Measurements from ENCODE around the gene NOC3L.

The NOC3L gene

DNA sequence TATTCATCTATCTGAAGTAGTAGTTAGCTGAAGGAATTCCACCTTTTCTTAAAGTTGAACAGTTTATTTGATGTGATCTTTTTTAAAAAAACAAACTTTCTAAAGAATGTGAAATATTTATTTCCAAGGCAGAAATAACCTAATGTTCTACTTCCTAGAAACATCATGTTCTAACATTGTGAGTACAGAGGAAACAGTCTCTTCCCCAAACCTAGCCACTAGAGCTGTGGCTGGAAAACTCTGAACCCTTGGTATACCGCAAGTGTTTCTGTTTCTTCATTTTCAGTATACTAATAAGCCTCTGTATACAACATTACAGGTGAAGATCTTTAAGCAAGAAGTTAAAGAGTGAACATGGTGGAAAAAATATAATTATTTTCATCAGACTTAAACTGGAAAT lies 35.1 kb downstream of the NOC3L start:
- Histone ChIP-seq H3K36me3 (ENCODE audit: insufficient read depth, low read length) (peaks cover 17% of the 10 kb centered on the region), H3K27ac (no peak overlapping the region), H3K9me3 (ENCODE audit: low read depth, low read length) (no peaks in the 10 kb centered on the region), H3K9ac (ENCODE audit: insufficient read length) (no peak overlapping the region), H3K4me3 (no peak overlapping the region)
- TF ChIP-seq POLR2AphosphoS5 (IDR thresholded peaks at IDR 0.05; ENCODE audit: borderline replicate concordance, low read depth, low read length) (no peak), FOXP2 (optimal IDR thresholded peaks at IDR 0.05; ENCODE audit: control extremely low read depth, extremely low read length, insufficient read depth) (no peak), EZH2 (IDR thresholded peaks at IDR 0.05) (no peak)
- no peak for DNase-seq (ENCODE audit: low read depth, low spot score)

- Histone ChIP-seq H3K4me3 (no peak overlapping the region), H3K27ac (no peak overlapping the region), H3K9ac (ENCODE audit: insufficient read length) (no peak overlapping the region), H3K36me3 (ENCODE audit: insufficient read depth, low read length) (no peaks in the 10 kb centered on the region; the same call in 1 of the 2 replicates), H3K9me3 (ENCODE audit: low read depth, low read length) (no peaks in the 10 kb centered on the region)
- no peak for TF ChIP-seq FOXP2 (optimal IDR thresholded peaks at IDR 0.05; ENCODE audit: control extremely low read depth, extremely low read length, insufficient read depth)
- no peak for TF ChIP-seq POLR2AphosphoS5 (IDR thresholded peaks at IDR 0.05; ENCODE audit: borderline replicate concordance, low read depth, low read length)
- no peak for TF ChIP-seq EZH2 (IDR thresholded peaks at IDR 0.05)
- DNase-seq (ENCODE audit: low read depth, low spot score) = no peak
These were observed 38.0 kb downstream of the NOC3L start for GRCh38 chr10:94324609-94325233.

DNA sequence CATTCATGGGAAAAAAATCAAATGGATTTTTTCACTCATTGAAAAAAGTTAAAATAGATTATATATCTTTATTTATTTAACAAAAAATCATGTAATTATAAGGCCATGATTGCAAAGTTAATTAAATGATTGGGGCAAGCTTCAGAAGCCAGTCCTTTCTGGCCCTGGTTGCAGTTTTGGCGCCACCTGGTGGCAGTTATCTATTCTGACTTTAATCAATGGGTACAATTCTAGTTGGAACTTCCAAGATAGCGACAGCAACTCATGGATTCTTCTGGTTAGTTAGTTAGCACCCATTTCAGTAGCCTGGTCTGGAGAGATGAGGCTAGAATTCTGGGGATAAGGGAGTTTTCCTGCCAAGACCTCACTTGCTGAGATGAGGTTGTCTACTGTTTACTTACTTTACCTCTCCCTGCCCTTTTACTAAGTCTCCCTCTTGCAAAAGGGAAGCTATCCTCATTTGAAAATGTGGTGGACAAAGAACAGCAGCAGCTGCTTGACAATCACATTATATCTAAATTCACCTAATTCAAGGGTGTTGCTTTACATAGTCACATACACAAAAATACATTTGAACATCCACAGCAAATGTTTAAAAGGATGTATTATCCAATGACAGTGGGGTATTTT lies 42.3 kb downstream of the NOC3L start:
- TF ChIP-seq EZH2 (IDR thresholded peaks at IDR 0.05) (no peak), POLR2AphosphoS5 (IDR thresholded peaks at IDR 0.05; ENCODE audit: borderline replicate concordance, low read depth, low read length) (no peak), FOXP2 (optimal IDR thresholded peaks at IDR 0.05; ENCODE audit: control extremely low read depth, extremely low read length, insufficient read depth) (no peak)
- no peaks in the 10 kb centered on the region for H3K36me3 ChIP-seq (ENCODE audit: insufficient read depth, low read length)
- H3K27ac ChIP-seq = no peak overlapping the region
- H3K9me3 ChIP-seq (ENCODE audit: low read depth, low read length) = no peaks in the 10 kb centered on the region
- H3K4me3 ChIP-seq = no peak overlapping the region
- H3K9ac ChIP-seq (ENCODE audit: insufficient read length) = no peak overlapping the region
- peak; percentile 10 for DNase-seq (ENCODE audit: low read depth, low spot score)

GRCh38 chr10:94316560-94316959 lies 46.2 kb downstream of the NOC3L start:
- H3K9ac ChIP-seq (ENCODE audit: insufficient read length) = no peak overlapping the region
- DNase-seq (ENCODE audit: low read depth, low spot score) = no peak
- no peak overlapping the region for H3K27ac ChIP-seq
- TF ChIP-seq EZH2 (IDR thresholded peaks at IDR 0.05) (no peak), POLR2AphosphoS5 (IDR thresholded peaks at IDR 0.05; ENCODE audit: borderline replicate concordance, low read depth, low read length) (no peak), FOXP2 (optimal IDR thresholded peaks at IDR 0.05; ENCODE audit: control extremely low read depth, extremely low read length, insufficient read depth) (no peak)
- no peaks in the 10 kb centered on the region for H3K9me3 ChIP-seq (ENCODE audit: low read depth, low read length)
- no peak overlapping the region for H3K4me3 ChIP-seq
- H3K36me3 ChIP-seq (ENCODE audit: insufficient read depth, low read length) = no peaks in the 10 kb centered on the region

- no peak for DNase-seq (ENCODE audit: low read depth, low spot score)
- no peaks in the 10 kb centered on the region for H3K9me3 ChIP-seq (ENCODE audit: low read depth, low read length)
- no peak for TF ChIP-seq FOXP2 (optimal IDR thresholded peaks at IDR 0.05; ENCODE audit: control extremely low read depth, extremely low read length, insufficient read depth)
- TF ChIP-seq EZH2 (IDR thresholded peaks at IDR 0.05) = no peak
- no peak overlapping the region for H3K27ac ChIP-seq
- no peak overlapping the region for H3K9ac ChIP-seq (ENCODE audit: insufficient read length)
- H3K4me3 ChIP-seq = no peak overlapping the region
- no peaks in the 10 kb centered on the region for H3K36me3 ChIP-seq (ENCODE audit: insufficient read depth, low read length)
These were observed 46.7 kb downstream of the NOC3L start for GRCh38 chr10:94315975-94316464.

- Histone ChIP-seq H3K4me3 (no peak overlapping the region), H3K27ac (no peak overlapping the region)
These were observed 47.7 kb downstream of the NOC3L start for GRCh38 chr10:94315024-94315451.

GRCh38 chr10:94310369-94310768 lies 52.4 kb downstream of the NOC3L start:
- no peak overlapping the region for H3K27ac ChIP-seq
- no peak for TF ChIP-seq FOXP2 (optimal IDR thresholded peaks at IDR 0.05; ENCODE audit: control extremely low read depth, extremely low read length, insufficient read depth)
- no peak for TF ChIP-seq POLR2AphosphoS5 (IDR thresholded peaks at IDR 0.05; ENCODE audit: borderline replicate concordance, low read depth, low read length)
- no peak for TF ChIP-seq EZH2 (IDR thresholded peaks at IDR 0.05)

More at GRCh38 chr10:94315024-94315451, 47.7 kb downstream of the NOC3L start:
- Histone ChIP-seq H3K36me3 (ENCODE audit: insufficient read depth, low read length) (no peaks in the 10 kb centered on the region), H3K9me3 (ENCODE audit: low read depth, low read length) (no peaks in the 10 kb centered on the region), H3K9ac (ENCODE audit: insufficient read length) (no peak overlapping the region)
- DNase-seq (ENCODE audit: low read depth, low spot score) = no peak
- TF ChIP-seq EZH2 (IDR thresholded peaks at IDR 0.05) (no peak), POLR2AphosphoS5 (IDR thresholded peaks at IDR 0.05; ENCODE audit: borderline replicate concordance, low read depth, low read length) (no peak), FOXP2 (optimal IDR thresholded peaks at IDR 0.05; ENCODE audit: control extremely low read depth, extremely low read length, insufficient read depth) (no peak)

DNA sequence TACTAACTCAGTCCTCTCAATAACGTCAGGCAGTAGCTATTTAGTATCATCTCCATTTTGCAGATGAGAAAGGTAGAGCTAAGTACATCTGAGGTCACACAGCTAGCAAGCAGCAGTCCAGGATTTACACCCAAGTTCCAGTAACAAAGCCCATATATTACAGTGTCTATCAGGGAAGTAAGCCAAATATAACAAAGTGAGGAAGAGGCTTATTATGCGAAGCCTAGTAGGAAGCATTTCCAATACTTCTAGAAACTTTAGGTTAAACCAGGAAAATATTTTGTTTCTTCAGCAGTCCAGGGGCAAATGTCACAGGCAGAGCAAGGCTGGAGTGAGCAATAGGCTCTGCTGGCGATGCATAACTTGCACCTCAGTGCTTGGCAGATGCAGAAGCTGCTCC lies 53.9 kb downstream of the NOC3L start:
- H3K4me3 ChIP-seq = no peak overlapping the region
- TF ChIP-seq POLR2AphosphoS5 (IDR thresholded peaks at IDR 0.05; ENCODE audit: borderline replicate concordance, low read depth, low read length) = no peak
- TF ChIP-seq FOXP2 (optimal IDR thresholded peaks at IDR 0.05; ENCODE audit: control extremely low read depth, extremely low read length, insufficient read depth) = no peak
- no peak for TF ChIP-seq EZH2 (IDR thresholded peaks at IDR 0.05)
- no peak overlapping the region for H3K9ac ChIP-seq (ENCODE audit: insufficient read length)
- H3K36me3 ChIP-seq (ENCODE audit: insufficient read depth, low read length) = no peaks in the 10 kb centered on the region
- H3K27ac ChIP-seq = no peak overlapping the region
- no peaks in the 10 kb centered on the region for H3K9me3 ChIP-seq (ENCODE audit: low read depth, low read length)
- no peak for DNase-seq (ENCODE audit: low read depth, low spot score)

More at GRCh38 chr10:94310369-94310768, 52.4 kb downstream of the NOC3L start:
- H3K9me3 ChIP-seq (ENCODE audit: low read depth, low read length) = no peaks in the 10 kb centered on the region
- no peaks in the 10 kb centered on the region for H3K36me3 ChIP-seq (ENCODE audit: insufficient read depth, low read length)
- H3K9ac ChIP-seq (ENCODE audit: insufficient read length) = no peak overlapping the region
- no peak overlapping the region for H3K4me3 ChIP-seq
- DNase-seq (ENCODE audit: low read depth, low spot score) = no peak

Data from SK-N-MC (cell line).